H1 (cell line): ENCODE data around the gene DOK7. TPM values are rescaled to one million over a fixed set of nuclear protein-coding genes. Genes with fewer than 3 reads are reported as not detected.

Source experiments
- CTCF ChIA-PET: fragments of 300-600 bp; sonication (Branson Sonifier 250); formaldehyde crosslinking; loops from one replicate; lab custom pipeline; 2021; ENCODE audit not compliant: partially characterized antibody; lab: Charles Lee
- POLR2A ChIA-PET: fragments of 300-600 bp; sonication (Branson Sonifier 250); formaldehyde crosslinking; loops from one replicate; lab custom pipeline; 2021; ENCODE audit warnings: inconsistent platforms; ENCODE audit not compliant: partially characterized antibody; lab: Charles Lee
- DNase-seq, 2 experiments: peaks; one replicate each; pipeline versions ENCODE4 v3.0.0 to v3.0.0-alpha.2; 2010 to 2022; ENCODE audit warnings: low spot score in 2 of 2, low read depth in 1 of 2, mixed read lengths in 1 of 2
- FAIRE-seq: peaks from 2 replicates; lab custom pipeline; 2011; peaks lifted over from hg19 to GRCh38; lab: Jason Lieb, UNC
- H2AFZ ChIP-seq: 2 replicates; pipeline ENCODE4 v1.8.1; 2012; ENCODE audit warnings: low read length, inconsistent platforms
- H2AK5ac ChIP-seq: 2 replicates; pipeline ENCODE4 v1.6.1; 2013; ENCODE audit warnings: low read depth, low read length
- H2BK120ac ChIP-seq: replicated peaks from 2 replicates; pipeline ENCODE3; 2013; ENCODE audit warnings: low read depth, low read length, inconsistent platforms
- H2BK12ac ChIP-seq: 2 replicates; pipeline ENCODE4 v1.6.1; 2013; ENCODE audit warnings: low read depth, low read length
- H2BK15ac ChIP-seq: 2 replicates; pipeline ENCODE4 v1.6.1; 2013; ENCODE audit warnings: low read length
- H2BK20ac ChIP-seq: 2 replicates; pipeline ENCODE4 v1.6.1; 2013; ENCODE audit warnings: low read length
- H2BK5ac ChIP-seq: 2 replicates; pipeline ENCODE4 v1.6.1; 2013; ENCODE audit warnings: low read depth, low read length
- H3K14ac ChIP-seq: 2 replicates; pipeline ENCODE4 v1.6.1; 2013; ENCODE audit warnings: inconsistent platforms; ENCODE audit not compliant: insufficient read length
- H3K18ac ChIP-seq: 2 replicates; pipeline ENCODE4 v1.6.1; 2013; ENCODE audit warnings: low read length; ENCODE audit errors: extremely low read depth
- H3K23ac ChIP-seq: 2 replicates; pipeline ENCODE4 v1.6.1; 2013; ENCODE audit warnings: inconsistent platforms; ENCODE audit not compliant: insufficient read length
- H3K23me2 ChIP-seq: 2 replicates; pipeline ENCODE4 v1.6.1; 2013; ENCODE audit warnings: low read depth, low read length
- H3K27ac ChIP-seq: 2 replicates; pipeline ENCODE4 v1.6.1; 2011; ENCODE audit warnings: low read depth, low read length, inconsistent platforms
- H3K27me3 ChIP-seq, 4 experiments: replicated peaks in 1 of 4; 1 replicate in 1 of 4; 2 replicates in 3 of 4; pipeline versions ENCODE4 v1.6.1 to v1.8.1; 2011 to 2013; ENCODE audit warnings: low read length in 3 of 4, mild to moderate bottlenecking in 3 of 4, inconsistent platforms in 2 of 4, mixed read lengths in 2 of 4, moderate library complexity in 1 of 4; ENCODE audit not compliant: control insufficient read depth in 3 of 4, insufficient read depth in 3 of 4; ENCODE audit errors: extremely low read depth in 1 of 4
- H3K36me3 ChIP-seq, 4 experiments: 2 replicates each; pipeline versions ENCODE4 v1.6.1 to v1.8.1; 2011 to 2013; ENCODE audit warnings: mild to moderate bottlenecking in 4 of 4, low read length in 3 of 4, moderate library complexity in 2 of 4, control low read depth in 1 of 4, inconsistent platforms in 1 of 4; ENCODE audit not compliant: insufficient read depth in 4 of 4, control insufficient read depth in 2 of 4
- H3K4ac ChIP-seq: replicated peaks from 2 replicates; pipeline ENCODE3; 2013; ENCODE audit warnings: low read length, low read depth, mixed read lengths, inconsistent platforms; ENCODE audit not compliant: insufficient read length
- H3K4me1 ChIP-seq, 4 experiments: replicated peaks in 1 of 4; 1 replicate in 1 of 4; 2 replicates in 3 of 4; pipeline versions ENCODE4 v1.6.1 to v1.8.1; 2011 to 2013; ENCODE audit warnings: low read length in 3 of 4, inconsistent platforms in 2 of 4, mixed read lengths in 1 of 4; ENCODE audit not compliant: insufficient read depth in 4 of 4, control insufficient read depth in 3 of 4
- H3K4me2 ChIP-seq, 2 experiments: 2 replicates each; pipeline versions ENCODE4 v1.6.1 to v1.8.1; 2011 to 2013; ENCODE audit warnings: low read depth in 2 of 2, low read length in 2 of 2, control low read depth in 1 of 2, inconsistent platforms in 1 of 2, mild to moderate bottlenecking in 1 of 2; ENCODE audit not compliant: insufficient read depth in 1 of 2
- H3K4me3 ChIP-seq, 4 experiments: fragments of 200-600, 300-600 bp in 1 of 4; sonication (generic), shearing (Covaris generic), sonication (Bioruptor Twin) in 1 of 4; 2 replicates each; pipeline versions ENCODE4 v1.5.1 to v1.8.1; 2011 to 2016; ENCODE audit warnings: low read length in 4 of 4, low read depth in 3 of 4, control low read depth in 2 of 4, inconsistent platforms in 2 of 4, mild to moderate bottlenecking in 2 of 4, mixed read lengths in 1 of 4, moderate library complexity in 1 of 4; ENCODE audit not compliant: insufficient read depth in 2 of 4; ENCODE audit errors: extremely low read depth in 1 of 4
- H3K56ac ChIP-seq: replicated peaks from 2 replicates; pipeline ENCODE3; 2013; ENCODE audit warnings: low read depth, mild to moderate bottlenecking, mixed read lengths, low read length, inconsistent platforms; ENCODE audit not compliant: insufficient read length
- H3K79me1 ChIP-seq: 2 replicates; pipeline ENCODE4 v1.6.1; 2013; ENCODE audit warnings: low read depth, low read length, control low read depth
- H3K79me2 ChIP-seq, 2 experiments: 2 replicates each; pipeline versions ENCODE4 v1.6.1 to v1.8.1; 2012 to 2013; ENCODE audit warnings: low read length in 2 of 2, mild to moderate bottlenecking in 2 of 2, inconsistent platforms in 1 of 2; ENCODE audit not compliant: insufficient read depth in 2 of 2, control insufficient read depth in 1 of 2
- H3K9ac ChIP-seq, 4 experiments: replicated peaks in 1 of 4; 1 replicate in 1 of 4; 2 replicates in 3 of 4; pipeline versions ENCODE4 v1.6.1 to v1.8.1; 2011 to 2013; ENCODE audit warnings: low read depth in 3 of 4, low read length in 3 of 4, control low read depth in 2 of 4, mild to moderate bottlenecking in 2 of 4, moderate library complexity in 2 of 4, inconsistent platforms in 1 of 4; ENCODE audit errors: extremely low read depth in 1 of 4
- H3K9me3 ChIP-seq, 2 experiments: 2 replicates each; pipeline versions ENCODE4 v1.6.1 to v1.8.1; 2012 to 2013; ENCODE audit warnings: mild to moderate bottlenecking in 2 of 2, moderate library complexity in 2 of 2, control low read depth in 1 of 2, inconsistent platforms in 1 of 2, low read depth in 1 of 2, low read length in 1 of 2, mixed read lengths in 1 of 2; ENCODE audit not compliant: insufficient read depth in 2 of 2
- H4K20me1 ChIP-seq, 2 experiments: replicated peaks in 1 of 2; 2 replicates each; pipeline versions ENCODE3 to v1.8.1; 2011 to 2013; ENCODE audit warnings: inconsistent platforms in 2 of 2, low read length in 2 of 2, mild to moderate bottlenecking in 1 of 2; ENCODE audit not compliant: insufficient read depth in 2 of 2, control insufficient read depth in 1 of 2
- H4K5ac ChIP-seq: 2 replicates; pipeline ENCODE4 v1.6.1; 2013; ENCODE audit warnings: low read length, low read depth, mixed read lengths, inconsistent platforms; ENCODE audit not compliant: insufficient read length
- H4K8ac ChIP-seq: 2 replicates; pipeline ENCODE4 v1.8.0; 2013; ENCODE audit warnings: mild to moderate bottlenecking, moderate library complexity, low read length, inconsistent platforms; ENCODE audit not compliant: insufficient read depth; ENCODE audit errors: extremely low read depth
- H4K91ac ChIP-seq: replicated peaks from 2 replicates; pipeline ENCODE3; 2013; ENCODE audit warnings: low read length, mixed read lengths, inconsistent platforms; ENCODE audit not compliant: insufficient read length
- BCL11A ChIP-seq, 2 experiments: IDR thresholded peaks; one replicate each; pipeline ENCODE4 v1.6.1; 2011; ENCODE audit warnings: low read depth in 2 of 2, low read length in 2 of 2, mild to moderate bottlenecking in 2 of 2
- CREB1 ChIP-seq: IDR thresholded peaks from 2 replicates; pipeline ENCODE4 v1.6.1; 2012; ENCODE audit warnings: inconsistent platforms
- E2F6 ChIP-seq: IDR thresholded peaks from 2 replicates; pipeline ENCODE4 v1.6.1; 2012; ENCODE audit warnings: inconsistent platforms
- JUN ChIP-seq: IDR thresholded peaks from 2 replicates; pipeline ENCODE4 v1.6.1; 2011; ENCODE audit warnings: low read depth, mild to moderate bottlenecking, improper control_type of control experiment, low read length
- NANOG ChIP-seq: IDR thresholded peaks from 2 replicates; pipeline ENCODE4 v1.6.1; 2011; ENCODE audit warnings: low read length, low read depth, mild to moderate bottlenecking, inconsistent platforms; ENCODE audit not compliant: insufficient read depth, poor library complexity, severe bottlenecking
- PHF8 ChIP-seq: fragments of 200-600 bp; sonication (generic); conservative IDR thresholded peaks from 2 replicates; pipeline ENCODE4 v1.7.1; 2012; ENCODE audit warnings: low read depth, mild to moderate bottlenecking, inconsistent platforms, low read length, moderate library complexity
- RXRA ChIP-seq: IDR thresholded peaks from 2 replicates; pipeline ENCODE4 v1.6.1; 2011; ENCODE audit warnings: low read depth, mild to moderate bottlenecking, low read length, moderate library complexity; ENCODE audit not compliant: insufficient read depth
- WGBS, 2 experiments: shearing (Covaris generic) in 1 of 2; methylation state at CpG; one replicate each; pipeline versions ENCODE4 v1.1.6 to v1.1.7; 2013 to 2015; ENCODE audit warnings: low lambda C conversion rate in 2 of 2, mixed read lengths in 2 of 2, inconsistent platforms in 1 of 2, low coverage in 1 of 2, missing lambda C conversion rate in 1 of 2; ENCODE audit not compliant: insufficient replicate concordance in 2 of 2, insufficient coverage in 1 of 2, insufficient read length in 1 of 2; ENCODE audit errors: extremely low coverage in 1 of 2, missing lambda C conversion rate in 1 of 2; 5-methylcytosine and 5-hydroxymethylcytosine counted together
- polyA plus RNA-seq, 7 experiments: library from polyadenylated mRNA; depleted of rRNA in 3 of 7; stranded (reverse) in 5 of 7; unstranded in 2 of 7; fragments of >200 nt in 5 of 7; fragments of 200-250 nt in 2 of 7; gene quantifications; 1 replicate in 5 of 7; 2 replicates in 1 of 7; 4 replicates in 1 of 7; pipeline versions ENCODE4 v1.2.1 to v1.2.3, GENCODE V29; 2011 to 2013; ENCODE audit warnings: missing spikeins in 2 of 7, mixed read lengths in 2 of 7
- total RNA-seq: library from RNA; stranded (reverse); fragmentation: NEBNext Ultra II Directional; extraction: Animal tissue kit (Norgen Biotek cat#: 25700); gene quantifications from 2 replicates; pipeline ENCODE4 v1.2.1, GENCODE V29; 2021

DOK7 gene
- total and polyA plus RNA-seq, 2 of the 8 experiments (the other 6 are each of a cell fraction or from before 2014, with no cell fraction given) = 0.32 TPM; not detected in 1

- Histone ChIP-seq H2AFZ (no peak overlapping the region), H3K23ac (no peak overlapping the region), H3K4ac (no peak overlapping the region), H4K20me1 (peaks cover 2 to 4% of the 10 kb centered on the region in 2 experiments), H2BK120ac (no peak overlapping the region), H2AK5ac (no peak overlapping the region), H3K36me3 (peaks cover 0 to 4% (median 0%) of the 10 kb centered on the region in 4 experiments; a peak in 2 of 8 replicates), H3K4me1 (no peaks in the 10 kb centered on the region; a peak in 2 of 7 replicates), H3K18ac (no peak overlapping the region), H4K8ac (no peak overlapping the region), H3K4me2 (no peak overlapping the region), H3K9ac (no peak overlapping the region), H4K91ac (no peak overlapping the region), H3K4me3 (no peak overlapping the region), H3K56ac (no peak overlapping the region), H4K5ac (no peak overlapping the region), H3K79me1 (no peaks in the 10 kb centered on the region), H3K27me3 (no peaks in the 10 kb centered on the region; a peak in 1 of 7 replicates), H3K27ac (no peak overlapping the region), H2BK12ac (no peak overlapping the region), H3K79me2 (no peaks in the 10 kb centered on the region), H2BK20ac (no peak overlapping the region), H3K14ac (no peak overlapping the region), H3K9me3 (no peaks in the 10 kb centered on the region), H2BK5ac (no peak overlapping the region), H3K23me2 (no peaks in the 10 kb centered on the region), H2BK15ac (no peak overlapping the region)
- DNase-seq = no peak
- no peak for FAIRE-seq
- CTCF ChIA-PET = interaction anchor here (1.0 to 6.6 kb wide), 6 partner anchors 11 to 102 kb away, joined by 4 to 32 read pairs (median 8); no protein-coding TSS in a partner anchor
- WGBS, 2 experiments = 86% methylated on average over 8 of the region's 12 CpGs; no CpG with 5 or more reads in 1 of the 2 experiments
- POLR2A ChIA-PET = interaction anchor here (0.6 to 1.7 kb wide), 2 partner anchors 15 to 469 kb away, joined by 3 to 5 read pairs; no protein-coding TSS in a partner anchor
- TF ChIP-seq PHF8 (no peak), RXRA (no peak), E2F6 (no peak), CREB1 (no peak), JUN (no peak), NANOG (no peak), BCL11A (IDR thresholded peaks at IDR 0.05; ENCODE audit: low read depth in 2 of 2, low read length in 2 of 2) (no peak)
Measured at GRCh38 chr4:3420606-3420955, 42.5 kb upstream of the DOK7 start.
